Activated CD4-positive, alpha-beta T cell treated with anti-CD3 and anti-CD28 coated beads for 48 hours (primary cell): Measurements from ENCODE around the gene AP2A2.

Experiments
- DNase-seq: peaks from one replicate; pipeline ENCODE4 v3.0.0-alpha.2; 2020

AP2A2 gene

GRCh38 chr11:1031121-1031899 lies 105.6 kb downstream of the AP2A2 start:
- no peak for DNase-seq

- DNase-seq: no peak
Measured at GRCh38 chr11:1032310-1032891, 106.7 kb downstream of the AP2A2 start.

- DNase-seq: no peak
Measured at GRCh38 chr11:1033016-1033798, 107.5 kb downstream of the AP2A2 start.

DNA sequence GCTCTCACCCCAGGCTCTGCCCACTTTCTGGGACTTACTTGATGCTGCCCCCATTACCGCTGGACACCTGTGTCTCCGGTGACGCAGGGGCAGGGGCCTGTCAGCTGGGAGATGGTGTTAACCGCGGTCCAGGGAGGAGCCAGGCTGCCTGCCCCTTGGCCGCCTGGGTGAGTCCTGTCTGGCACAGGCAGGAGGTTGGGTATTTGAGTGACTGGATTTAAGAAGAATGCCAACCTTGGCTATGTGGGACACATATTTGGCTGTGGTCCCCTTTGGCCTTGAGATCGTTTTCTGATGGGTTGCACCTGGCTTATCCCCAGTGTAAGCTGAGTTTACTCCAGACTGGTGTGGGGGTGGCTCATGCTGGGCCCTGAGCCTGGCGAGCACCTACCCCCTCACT lies 108.3 kb downstream of the AP2A2 start:
- no peak for DNase-seq

DNA sequence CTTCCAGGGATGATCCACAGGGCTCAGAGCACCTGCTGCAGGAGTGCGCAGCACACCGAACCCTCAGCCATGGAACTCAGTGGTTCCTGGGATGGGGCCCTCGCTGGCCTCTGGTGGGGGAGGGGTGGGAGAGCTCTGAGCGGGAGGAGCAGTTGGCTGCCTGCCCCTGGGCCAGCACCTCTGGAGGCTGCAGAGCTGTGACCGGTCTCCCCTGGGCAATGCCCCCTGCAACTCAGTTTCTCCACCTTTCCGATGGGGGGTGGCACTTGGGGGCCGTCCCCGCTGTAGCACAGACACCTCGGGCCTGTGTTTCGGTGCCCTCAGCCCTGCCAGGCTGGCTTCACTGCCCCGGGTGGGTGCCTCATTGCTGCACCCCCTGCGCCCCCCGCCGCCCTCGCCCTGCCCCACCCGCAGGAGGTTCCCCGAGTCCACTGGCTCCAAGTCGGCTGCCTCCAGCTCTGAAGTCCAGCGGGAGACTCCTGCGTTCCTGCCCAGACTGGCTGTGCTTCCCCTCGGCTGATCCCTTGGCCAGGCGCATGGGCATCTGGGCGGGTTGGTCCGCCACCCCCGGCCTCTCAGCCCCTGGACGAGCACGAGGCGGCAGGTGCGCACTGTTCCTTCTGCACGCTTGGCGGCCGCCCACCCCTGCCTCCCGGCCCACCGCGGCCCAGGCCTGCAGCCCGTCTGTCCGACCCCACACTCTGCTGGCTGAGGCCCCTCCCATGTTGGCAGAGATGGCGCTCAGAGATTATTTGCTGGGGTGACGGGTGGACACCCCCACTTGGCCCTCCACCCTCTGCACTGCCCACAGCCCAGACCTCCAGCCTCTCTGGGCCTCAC lies 109.0 kb downstream of the AP2A2 start:
- no peak for DNase-seq

- DNase-seq: no peak
Measured at GRCh38 chr11:1035577-1036283, 110.1 kb downstream of the AP2A2 start.

DNA sequence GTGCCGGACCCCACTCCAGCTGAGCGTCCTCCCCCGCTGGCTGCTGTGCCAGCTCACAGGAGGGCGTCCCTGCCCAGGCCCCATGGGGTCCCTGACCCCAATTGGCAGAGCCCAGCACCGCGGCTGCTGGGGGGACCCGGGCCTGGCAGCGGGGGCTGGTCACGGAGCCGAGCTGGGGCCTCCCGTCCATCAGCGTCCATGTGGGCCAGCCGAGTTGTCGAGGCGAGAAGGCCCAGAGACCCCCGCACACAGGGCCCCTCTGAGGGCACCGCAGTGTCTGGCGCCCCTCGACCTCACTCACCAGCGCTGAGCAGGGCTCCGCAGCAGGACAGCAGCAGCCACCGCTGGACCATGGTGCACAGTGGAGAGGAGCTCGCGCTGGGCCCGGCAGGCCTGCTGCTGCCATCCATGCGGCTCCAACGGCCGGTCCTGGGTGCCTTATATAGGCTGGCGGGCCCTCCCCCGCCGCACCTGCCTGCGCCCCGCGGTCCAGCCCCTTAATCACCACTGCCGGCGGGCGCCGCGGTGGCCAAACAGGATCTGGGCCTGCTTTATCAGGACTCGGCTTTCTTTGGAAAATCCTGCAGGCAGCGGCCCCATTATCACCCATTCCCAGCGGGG lies 110.7 kb downstream of the AP2A2 start, which contains the start of gene MUC6:
TSS of gene MUC6 (minus strand) at position 416 of the 621 bp plus-strand sequence. CDS start at position 353, 63 bp downstream.
- DNase-seq: no peak

- DNase-seq: no peak
Measured at GRCh38 chr11:1036931-1037330, 111.3 kb downstream of the AP2A2 start.

DNA sequence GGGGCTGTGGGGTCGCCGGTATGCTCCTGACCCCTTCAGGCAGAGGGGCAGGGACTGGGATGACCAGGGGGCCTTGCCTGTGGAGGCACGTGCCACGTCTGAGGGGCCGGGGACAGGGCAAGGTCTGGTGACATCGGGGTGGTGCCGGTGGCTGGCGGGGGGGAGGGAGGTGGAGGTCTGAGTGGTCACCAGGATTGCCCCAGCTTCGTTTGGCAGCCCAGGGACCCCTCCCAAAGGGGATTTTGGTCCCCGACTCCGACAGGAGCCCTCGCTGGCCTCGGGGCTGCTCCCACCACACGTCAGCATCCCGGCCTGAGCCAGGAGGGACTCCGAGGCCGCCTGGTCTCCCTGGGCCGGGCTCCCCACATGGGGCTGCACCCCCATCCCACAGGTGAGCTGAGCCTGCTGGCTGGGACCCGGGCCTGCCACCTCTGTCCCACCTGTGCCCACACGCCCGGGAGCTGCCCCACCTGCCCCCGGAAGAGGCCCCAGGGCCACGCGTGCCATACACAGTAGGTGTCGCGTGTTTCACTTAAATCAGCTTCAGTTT lies 111.9 kb downstream of the AP2A2 start:
- no peak for DNase-seq

- DNase-seq: no peak
Measured at GRCh38 chr11:1038361-1038760, 112.7 kb downstream of the AP2A2 start.

- DNase-seq: no peak
Measured at GRCh38 chr11:1038921-1039320, 113.3 kb downstream of the AP2A2 start.

DNA sequence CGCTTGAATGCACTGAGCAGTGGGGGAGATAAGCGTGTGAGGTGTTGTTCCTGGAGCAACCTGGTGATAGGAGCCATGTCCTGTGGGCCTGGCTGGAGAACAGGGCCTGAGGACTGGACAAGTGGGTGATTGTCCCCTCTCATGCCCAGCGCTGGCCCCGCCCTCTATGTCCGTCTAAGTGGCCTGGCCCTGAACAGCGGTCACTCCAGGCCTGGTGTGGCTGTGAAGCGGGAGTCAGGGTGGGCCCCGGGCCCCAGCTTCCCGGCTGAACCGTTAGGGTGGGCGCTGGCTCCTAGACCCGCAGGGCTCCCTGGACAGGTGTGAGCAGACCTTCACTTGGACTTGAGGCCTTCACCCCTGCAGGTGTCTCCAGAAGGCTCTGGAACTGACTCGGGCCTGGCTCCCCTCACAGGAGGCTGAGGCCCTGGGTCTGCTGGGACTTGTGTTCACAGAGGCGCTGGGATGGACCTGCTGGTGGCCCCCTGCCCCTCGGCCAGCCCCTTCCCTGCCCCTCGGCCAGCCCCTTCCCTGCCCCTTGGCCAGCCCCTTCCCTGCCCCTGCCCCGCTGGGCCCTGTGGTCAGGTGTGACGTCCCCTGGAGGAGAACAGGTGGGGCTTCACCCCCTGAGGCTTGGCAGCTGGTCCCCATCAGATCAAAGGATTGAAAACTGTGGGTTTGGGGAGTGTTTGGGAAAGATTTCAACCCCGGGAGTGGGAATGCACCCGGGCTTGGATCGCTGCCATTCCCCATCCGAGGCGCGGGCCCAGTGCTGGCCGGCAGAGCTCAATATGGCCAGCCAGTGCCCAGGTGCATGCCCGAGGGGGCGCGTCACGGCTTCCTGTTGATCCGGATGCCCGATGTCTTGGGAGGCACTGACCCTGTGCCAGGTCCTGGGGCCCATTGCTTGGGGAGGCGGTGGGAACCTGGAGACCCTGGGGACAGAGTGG lies 114.1 kb downstream of the AP2A2 start:
- no peak for DNase-seq

DNA sequence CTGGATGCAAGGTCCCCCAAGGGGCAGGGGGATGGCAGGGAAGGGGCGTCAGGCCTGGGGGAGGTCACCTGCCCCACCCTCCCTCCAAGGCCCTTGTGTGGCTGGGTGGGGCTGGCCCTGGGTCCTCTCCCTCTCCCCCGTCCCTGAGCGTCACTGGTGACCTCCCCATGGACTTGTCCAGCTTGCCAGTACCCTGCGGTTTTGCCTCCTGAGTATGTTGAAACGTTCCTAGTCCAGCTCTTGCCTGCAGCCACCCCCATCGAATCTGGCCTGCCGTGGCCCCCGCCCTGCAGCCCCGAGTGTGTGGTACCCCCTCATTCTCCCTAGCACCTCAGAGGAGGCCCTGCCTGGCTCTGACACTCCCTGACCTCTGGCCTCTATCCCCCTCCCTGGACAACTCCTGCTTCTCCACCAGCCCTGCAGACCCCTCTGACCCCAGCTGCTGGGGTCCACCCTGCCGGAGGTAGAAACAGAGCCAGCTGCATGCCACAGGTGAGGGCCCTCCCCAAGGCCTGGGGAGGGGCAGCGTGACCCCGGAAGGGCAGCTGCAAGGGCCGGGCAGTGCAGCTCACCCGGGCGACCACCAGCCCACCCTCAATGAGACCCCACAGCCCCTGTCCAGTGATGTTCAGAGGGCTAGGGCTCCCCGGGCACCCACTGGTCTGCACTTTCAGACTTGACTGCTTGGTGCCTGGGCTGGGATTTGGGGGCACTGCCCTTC lies 114.9 kb downstream of the AP2A2 start:
- no peak for DNase-seq

DNA sequence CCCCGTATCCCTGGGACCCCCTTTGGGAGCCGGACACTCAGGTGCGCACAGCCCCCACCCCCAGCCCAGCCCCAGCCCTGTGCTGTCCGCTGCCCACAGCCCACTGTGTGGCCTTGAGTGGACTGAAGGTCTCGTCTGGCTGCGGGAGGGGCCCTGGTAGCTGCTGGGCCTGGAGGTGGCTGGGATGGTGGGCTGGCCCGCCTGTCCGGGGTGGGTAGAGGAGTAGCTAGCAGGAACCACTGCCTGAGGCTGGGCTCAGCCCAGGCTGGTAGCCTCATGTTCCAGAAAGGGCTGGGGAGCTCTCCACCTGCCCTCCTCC lies 115.4 kb downstream of the AP2A2 start:
- DNase-seq: no peak

GRCh38 chr11:1041471-1041870 lies 115.8 kb downstream of the AP2A2 start:
- no peak for DNase-seq

DNA sequence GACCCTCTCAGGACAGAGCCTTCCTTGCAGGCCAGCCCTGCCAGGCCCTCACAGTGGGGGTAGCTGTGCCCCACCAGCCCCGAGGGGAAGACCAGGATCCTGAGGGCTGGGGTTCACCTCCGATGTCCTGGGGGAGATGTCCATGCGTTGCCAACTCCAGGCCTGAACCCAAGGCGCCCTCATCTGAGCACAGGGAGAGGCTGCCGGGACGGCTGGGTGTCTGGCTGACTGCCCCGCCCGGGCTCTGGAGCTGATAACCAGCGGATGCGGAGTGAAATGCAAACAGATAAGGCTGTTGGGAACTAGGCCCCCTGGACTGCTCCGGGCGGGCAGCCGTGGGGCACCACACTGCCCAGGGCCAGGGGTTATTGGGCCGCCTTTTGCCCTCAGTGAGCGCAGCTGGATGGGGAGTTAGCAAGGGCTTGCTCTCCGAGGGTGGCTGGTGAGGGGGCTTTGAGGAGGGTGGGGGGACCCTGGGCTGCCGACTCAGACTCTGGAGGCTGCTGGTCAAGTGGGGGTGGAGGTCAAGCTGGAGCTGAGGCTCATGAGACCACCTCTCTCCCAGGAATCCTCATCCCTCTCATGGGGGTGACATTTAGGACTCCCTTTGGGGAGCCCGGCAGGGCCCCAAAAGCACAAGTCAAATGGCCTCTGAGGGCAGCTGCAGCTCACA lies 116.4 kb downstream of the AP2A2 start:
- no peak for DNase-seq

- DNase-seq: no peak
Measured at GRCh38 chr11:1042626-1043562, 117.2 kb downstream of the AP2A2 start.

- no peak for DNase-seq
Measured at GRCh38 chr11:1043563-1044096, 118.0 kb downstream of the AP2A2 start.
